GM19372 (cell line): Measurements from ENCODE around the gene MAP4K1.
A peak's percentile ranks its signal among the peaks of the same experiment; 100 is the strongest.

Experiments
- ATAC-seq: cut with Tn5 transposase; IDR thresholded peaks from one replicate; pipeline ENCODE4 v1.9.1; 2021; ENCODE audit warnings: mild to moderate bottlenecking, low read depth, moderate library complexity; ENCODE audit not compliant: unreplicated experiment

Gene MAP4K1

DNA sequence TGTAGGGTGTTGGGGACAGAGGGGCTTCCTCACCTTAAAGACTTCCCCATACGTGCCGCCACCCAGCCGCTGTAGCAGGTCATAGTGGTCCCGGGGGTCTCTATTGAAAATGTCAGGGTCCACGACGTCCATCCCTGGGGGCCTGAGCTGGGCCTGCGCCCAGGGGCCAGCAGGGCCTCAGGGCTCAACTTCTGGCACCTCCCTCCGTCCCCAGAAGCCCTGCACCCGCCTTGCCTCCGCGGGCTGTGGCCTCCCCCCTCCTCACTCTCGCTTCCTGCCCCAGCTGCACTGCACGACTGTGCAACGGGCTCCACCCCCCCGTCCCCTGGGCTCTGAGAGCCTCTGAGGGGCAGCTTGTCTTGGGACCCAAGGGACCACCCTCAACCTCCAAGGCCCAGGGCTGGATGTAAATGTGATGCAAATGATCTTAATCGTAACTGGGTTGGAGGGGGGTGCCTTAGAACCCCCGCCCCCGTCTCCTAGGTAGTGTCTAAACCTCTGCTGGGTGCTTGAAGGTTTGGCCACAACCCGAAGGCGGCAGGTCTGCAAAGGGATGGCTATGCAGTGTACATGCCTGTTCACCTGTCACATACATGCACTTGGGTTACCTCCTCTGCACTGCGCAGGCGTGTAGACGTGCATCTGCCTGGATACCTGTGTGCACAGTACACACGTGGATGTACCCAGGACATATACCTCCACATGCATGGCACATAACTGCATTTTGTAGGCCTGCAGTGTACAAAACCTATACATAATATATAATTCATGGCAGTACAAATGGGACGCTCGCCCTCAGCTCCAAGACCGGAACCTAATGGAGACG is at the start of gene MAP4K1:
Gene MAP4K1 (minus strand): TSS at position 190 of the 826 bp plus-strand sequence. CDS start 58 bp downstream, at position 132.
- peak; percentile 49 for ATAC-seq

GRCh38 chr19:38666663-38667511 is 49.1 kb upstream of the MAP4K1 start:
- no peak for ATAC-seq

DNA sequence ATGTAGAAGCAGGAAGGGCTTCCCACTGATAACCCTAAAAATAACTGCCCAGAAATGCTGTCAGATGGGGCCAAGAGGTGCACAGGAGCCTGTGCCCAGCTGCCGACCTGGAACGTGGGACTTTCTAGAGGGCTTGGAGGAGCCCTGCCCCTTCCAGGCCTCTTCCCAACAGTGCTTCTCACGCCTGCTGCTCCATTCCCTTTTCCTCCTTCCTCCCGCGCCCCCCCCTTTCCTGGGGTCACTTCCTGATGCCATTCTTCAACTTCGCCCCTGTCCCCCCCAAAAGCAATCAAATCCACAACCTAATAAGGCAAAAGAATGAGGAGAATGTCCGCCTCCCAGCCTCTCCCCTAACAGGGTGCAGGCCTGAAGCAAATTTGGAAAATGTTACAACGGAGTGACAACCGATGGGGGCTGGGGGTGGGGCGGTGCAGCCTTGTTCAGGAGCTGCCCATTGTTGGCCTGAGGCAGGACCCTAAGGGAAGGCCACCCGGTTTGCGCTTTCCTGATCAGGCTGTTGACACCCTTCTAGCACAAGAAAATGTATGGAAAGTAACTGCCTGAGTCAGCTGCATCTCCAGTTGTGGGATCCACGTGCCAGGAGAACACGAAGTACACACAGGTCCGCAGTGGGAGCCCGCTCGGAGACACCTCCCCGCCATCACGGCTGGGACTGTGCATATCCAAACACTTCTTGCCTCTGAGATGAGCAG is 48.4 kb upstream of the MAP4K1 start:
- ATAC-seq, result no peak

GRCh38 chr19:38665219-38665931 is 47.6 kb upstream of the MAP4K1 start:
- ATAC-seq, result no peak

GRCh38 chr19:38664503-38665211 is 46.9 kb upstream of the MAP4K1 start:
- ATAC-seq, result no peak

- ATAC-seq, result no peak
Observed at GRCh38 chr19:38663957-38664502, 46.3 kb upstream of the MAP4K1 start.

DNA sequence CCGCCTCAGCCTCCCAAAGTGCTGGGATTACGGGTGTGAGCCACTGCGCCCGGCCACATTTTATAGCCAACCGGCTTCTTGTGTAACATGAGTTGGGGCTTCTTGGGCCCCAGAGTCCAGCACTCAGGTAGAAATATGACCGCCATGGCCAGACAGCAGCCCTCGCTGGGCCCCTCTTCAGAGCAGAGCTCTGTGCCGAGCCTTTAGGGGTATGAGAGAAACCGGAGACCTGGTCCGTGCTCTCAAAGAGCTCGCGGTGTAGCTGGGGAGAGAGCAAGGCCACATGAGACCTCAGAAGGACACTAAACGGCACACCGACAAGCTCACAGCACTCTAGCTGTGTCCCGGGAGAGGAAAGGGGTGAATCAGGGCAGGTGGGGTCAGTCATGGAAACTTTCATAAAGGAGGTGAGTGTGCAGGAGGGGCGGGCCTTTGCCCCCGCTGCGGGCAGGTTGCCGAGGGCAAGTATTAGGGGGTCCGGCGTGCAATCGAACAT is 45.5 kb upstream of the MAP4K1 start:
- ATAC-seq, result no peak

GRCh38 chr19:38662537-38663155 is 44.9 kb upstream of the MAP4K1 start:
- ATAC-seq, result no peak

DNA sequence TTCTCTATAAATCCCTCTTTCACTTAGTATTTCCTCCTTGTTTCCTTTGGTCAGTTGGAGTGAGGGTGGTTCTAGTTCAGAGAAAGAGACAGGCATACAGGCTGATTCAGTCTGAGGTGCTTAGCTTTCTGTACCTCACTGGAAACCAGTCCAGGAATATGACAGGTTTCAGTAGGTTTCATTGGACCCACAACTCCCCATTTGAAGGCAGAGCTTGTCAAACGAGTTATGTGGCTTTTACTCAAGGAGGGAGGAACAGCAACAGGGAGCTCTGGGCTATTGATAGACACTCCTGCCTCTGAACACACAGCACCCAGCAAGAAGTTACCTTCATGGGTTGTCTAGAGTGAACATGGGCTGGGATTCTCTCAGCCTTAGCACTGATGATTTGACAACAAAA is 44.2 kb upstream of the MAP4K1 start:
- ATAC-seq, result no peak

- ATAC-seq, result no peak
Observed at GRCh38 chr19:38661136-38661535, 43.4 kb upstream of the MAP4K1 start.

GRCh38 chr19:38660724-38661123 is 43.0 kb upstream of the MAP4K1 start:
- no peak for ATAC-seq

- no peak for ATAC-seq
Observed at GRCh38 chr19:38658462-38659306, 40.9 kb upstream of the MAP4K1 start.

DNA sequence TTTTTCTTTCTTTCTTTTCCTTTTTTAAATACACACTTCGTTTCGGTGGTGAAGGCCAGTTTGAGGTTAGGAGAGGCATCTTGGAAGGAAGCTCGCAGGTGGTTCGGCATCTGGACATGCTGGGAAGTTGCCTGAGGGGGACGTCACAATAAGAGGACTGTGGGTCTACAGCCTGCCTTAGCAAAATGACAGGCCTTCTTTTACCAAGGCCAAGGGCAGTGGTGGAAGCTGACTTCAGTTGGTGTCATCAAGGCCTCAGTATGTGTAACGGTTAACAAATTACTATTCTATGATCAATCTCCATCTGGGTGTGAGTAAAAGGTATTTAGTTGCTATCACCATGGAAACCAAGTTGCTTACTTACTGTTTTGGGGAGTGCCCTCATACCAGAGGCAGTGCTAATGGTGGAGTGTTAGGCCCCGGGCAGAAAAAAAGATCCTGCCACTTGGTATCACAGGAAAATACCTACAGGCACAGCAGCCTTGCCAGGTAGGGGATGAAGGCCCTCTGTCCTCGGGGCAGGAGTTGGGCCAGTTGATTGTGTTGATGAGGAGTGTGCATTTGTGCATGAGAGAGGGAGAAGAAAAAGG is 40.0 kb upstream of the MAP4K1 start:
- ATAC-seq, result no peak

DNA sequence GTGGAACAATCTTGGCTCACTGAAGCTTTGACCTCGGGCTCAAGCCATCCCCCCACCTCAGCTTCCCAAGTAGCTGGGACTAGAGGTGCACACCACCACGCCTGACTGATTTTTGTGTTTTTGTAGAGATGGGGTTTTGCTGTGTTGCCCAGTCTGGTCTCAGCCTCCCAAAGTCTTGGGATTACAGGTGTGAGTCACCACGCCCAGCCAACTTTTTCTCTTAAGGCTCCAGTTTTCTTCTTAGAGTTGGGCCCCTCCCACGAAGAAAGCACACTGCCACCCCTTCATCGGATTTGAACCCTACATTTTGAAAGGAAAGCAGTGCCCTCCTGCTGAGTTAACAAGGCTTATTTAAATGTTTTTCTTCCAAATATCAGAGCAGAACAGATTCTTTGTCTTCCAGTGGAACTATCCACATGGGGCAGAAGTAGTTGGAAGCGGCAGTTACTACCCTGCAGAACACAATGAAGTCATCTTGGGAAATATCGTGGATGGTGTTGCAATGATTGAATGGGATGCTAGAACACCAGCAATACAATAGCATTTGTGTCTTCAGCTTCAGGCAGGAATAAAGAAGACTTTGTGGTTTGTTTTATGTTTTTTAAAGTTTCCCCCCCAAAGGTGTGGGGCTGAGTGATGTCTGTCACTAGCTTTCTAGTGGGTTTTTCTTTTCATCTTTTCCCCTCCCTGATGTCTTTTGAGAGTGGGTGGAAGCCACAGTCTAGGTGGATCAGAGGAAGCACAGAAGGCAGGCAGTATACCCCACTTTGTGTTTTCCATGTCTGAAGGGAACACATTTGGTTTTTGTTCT is 38.6 kb upstream of the MAP4K1 start:
- ATAC-seq, result no peak

GRCh38 chr19:38655148-38655824 is 37.5 kb upstream of the MAP4K1 start:
- no peak for ATAC-seq

- no peak for ATAC-seq
Observed at GRCh38 chr19:38654628-38655055, 36.9 kb upstream of the MAP4K1 start.
